Lower lobe of right lung (tissue), 2 donors: Measurements from ENCODE around the gene LCORL. TPM values are rescaled to one million over a fixed set of nuclear protein-coding genes. Genes with fewer than 3 reads are reported as not detected.

Source experiments
- ATAC-seq, 2 donors: fragments of 200-7000 bp; cut with Tn5 transposase; one replicate each; pipeline ENCODE4 v1.9.1; 2020 to 2022; ENCODE audit warnings: mild to moderate bottlenecking in 2 of 2, moderate library complexity in 2 of 2
- DNase-seq: peaks from one replicate; pipeline ENCODE4 v3.0.0-alpha.2; 2020
- H3K27ac ChIP-seq: fragments of 200-600 bp; one replicate; pipeline ENCODE4 v1.8.0; 2022
- H3K27me3 ChIP-seq: fragments of 200-600 bp; one replicate; pipeline ENCODE4 v1.8.0; 2022; ENCODE audit warnings: low read depth
- H3K36me3 ChIP-seq: fragments of 200-600 bp; one replicate; pipeline ENCODE4 v1.8.0; 2022; ENCODE audit warnings: mild to moderate bottlenecking
- H3K4me1 ChIP-seq: fragments of 200-600 bp; one replicate; pipeline ENCODE4 v1.8.0; 2022
- H3K4me3 ChIP-seq: fragments of 200-600 bp; one replicate; pipeline ENCODE4 v1.8.0; 2022; ENCODE audit warnings: mild to moderate bottlenecking
- H3K9me3 ChIP-seq: fragments of 200-600 bp; one replicate; pipeline ENCODE4 v1.8.0; 2022
- intact Hi-C: fragments of 100-400 bp; cut with DNase I; formaldehyde crosslinking; loops from one replicate; pipeline ENCODE4 v1.11.0; 2022
- total RNA-seq: library from RNA; stranded (reverse); fragmentation: NEBNext Ultra II Directional; extraction: Animal tissue kit (Norgen Biotek cat#: 25700); gene quantifications from one replicate; pipeline ENCODE4 v1.2.1, GENCODE V29; 2021
- TF ChIP-seq, protein P1 (sequence below): fragments of 200-600 bp; IDR thresholded peaks from one replicate; pipeline ENCODE4 v1.8.0; 2022; ENCODE audit warnings: antibody characterized with exemption, mild to moderate bottlenecking
- donor health status: DM: no; HTN: yes; CAD: no; lungs with severe emphysema.

The LCORL gene
- total RNA-seq, 1 donor from 2014 or later: 13.6 TPM

DNA sequence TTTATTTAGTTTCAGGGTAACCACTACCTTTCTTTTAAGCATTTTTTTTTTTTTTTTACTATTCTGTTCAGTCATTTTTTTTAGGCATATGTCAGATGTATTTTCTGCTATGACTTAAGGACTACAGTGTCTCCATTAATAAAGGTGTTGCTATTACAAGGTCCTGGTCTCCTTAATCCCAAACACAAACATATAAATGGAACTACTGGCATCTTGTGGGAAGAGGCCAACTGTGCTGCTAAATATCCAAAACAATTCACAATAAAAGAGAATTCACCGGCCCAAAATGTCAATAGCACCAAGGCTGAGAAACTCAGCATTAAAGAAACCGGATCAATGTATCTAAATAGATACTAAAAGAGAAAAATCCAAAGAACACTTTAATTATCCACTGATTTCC lies 26.4 kb downstream of the LCORL start:
- intact Hi-C loops: no loop called here

GRCh38 chr4:17985832-17986231 lies 35.7 kb downstream of the LCORL start:
- H3K4me1 ChIP-seq: no peaks in the 10 kb centered on the region

More for the DNA sequence above, 26.4 kb downstream of the LCORL start:
- Histone ChIP-seq H3K27ac (no peak overlapping the region), H3K36me3 (no peaks in the 10 kb centered on the region), H3K27me3 (no peaks in the 10 kb centered on the region), H3K9me3 (no peaks in the 10 kb centered on the region), H3K4me3 (no peak overlapping the region), H3K4me1 (no peaks in the 10 kb centered on the region)
- ATAC-seq (no peak), DNase-seq (no peak)
- TF ChIP-seq, protein P1, sequence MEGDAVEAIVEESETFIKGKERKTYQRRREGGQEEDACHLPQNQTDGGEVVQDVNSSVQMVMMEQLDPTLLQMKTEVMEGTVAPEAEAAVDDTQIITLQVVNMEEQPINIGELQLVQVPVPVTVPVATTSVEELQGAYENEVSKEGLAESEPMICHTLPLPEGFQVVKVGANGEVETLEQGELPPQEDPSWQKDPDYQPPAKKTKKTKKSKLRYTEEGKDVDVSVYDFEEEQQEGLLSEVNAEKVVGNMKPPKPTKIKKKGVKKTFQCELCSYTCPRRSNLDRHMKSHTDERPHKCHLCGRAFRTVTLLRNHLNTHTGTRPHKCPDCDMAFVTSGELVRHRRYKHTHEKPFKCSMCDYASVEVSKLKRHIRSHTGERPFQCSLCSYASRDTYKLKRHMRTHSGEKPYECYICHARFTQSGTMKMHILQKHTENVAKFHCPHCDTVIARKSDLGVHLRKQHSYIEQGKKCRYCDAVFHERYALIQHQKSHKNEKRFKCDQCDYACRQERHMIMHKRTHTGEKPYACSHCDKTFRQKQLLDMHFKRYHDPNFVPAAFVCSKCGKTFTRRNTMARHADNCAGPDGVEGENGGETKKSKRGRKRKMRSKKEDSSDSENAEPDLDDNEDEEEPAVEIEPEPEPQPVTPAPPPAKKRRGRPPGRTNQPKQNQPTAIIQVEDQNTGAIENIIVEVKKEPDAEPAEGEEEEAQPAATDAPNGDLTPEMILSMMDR: no peak

DNA sequence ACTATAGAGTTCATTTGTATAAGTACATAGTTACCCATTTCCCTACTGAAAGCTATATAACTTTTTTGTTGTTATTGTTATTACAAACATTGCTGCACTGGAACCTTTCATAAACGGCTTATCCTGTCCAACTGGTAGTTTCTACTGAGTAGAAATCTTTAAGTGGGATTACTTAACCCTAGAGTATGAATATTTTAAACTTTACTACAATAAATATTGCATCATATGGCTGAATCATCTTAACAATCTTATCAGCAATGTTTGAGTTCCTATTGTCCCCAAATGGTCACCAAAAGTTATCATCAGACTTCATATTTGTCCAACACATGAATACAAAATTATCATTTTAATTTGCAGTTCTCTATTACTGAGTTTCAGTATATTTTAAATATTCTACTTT lies 40.5 kb downstream of the LCORL start:
- DNase-seq (no peak), ATAC-seq (no peak)
- intact Hi-C loops: no loop called here
- no peak overlapping the region for H3K27ac ChIP-seq
- TF ChIP-seq, protein P1: no peak
- no peaks in the 10 kb centered on the region for H3K27me3 ChIP-seq
- peaks cover 4% of the 10 kb centered on the region for H3K9me3 ChIP-seq
- H3K36me3 ChIP-seq: no peaks in the 10 kb centered on the region
- no peak overlapping the region for H3K4me3 ChIP-seq
- no peaks in the 10 kb centered on the region for H3K4me1 ChIP-seq

More at GRCh38 chr4:17985832-17986231, 35.7 kb downstream of the LCORL start:
- ATAC-seq (no peak), DNase-seq (no peak)
- Histone ChIP-seq H3K36me3 (no peaks in the 10 kb centered on the region), H3K9me3 (peaks cover 9% of the 10 kb centered on the region), H3K27me3 (no peaks in the 10 kb centered on the region), H3K4me3 (no peak overlapping the region), H3K27ac (no peak overlapping the region)
- TF ChIP-seq, protein P1: no peak
- intact Hi-C loops: no loop called here

GRCh38 chr4:17968721-17969120 lies 52.8 kb downstream of the LCORL start:
- H3K36me3 ChIP-seq: no peaks in the 10 kb centered on the region
- H3K9me3 ChIP-seq: no peaks in the 10 kb centered on the region
- intact Hi-C loops: no loop called here
- H3K27me3 ChIP-seq: no peaks in the 10 kb centered on the region
- DNase-seq (no peak), ATAC-seq (no peak)
- H3K4me1 ChIP-seq: no peaks in the 10 kb centered on the region
- H3K27ac ChIP-seq: no peak overlapping the region
- H3K4me3 ChIP-seq: no peak overlapping the region
- TF ChIP-seq, protein P1: no peak

DNA sequence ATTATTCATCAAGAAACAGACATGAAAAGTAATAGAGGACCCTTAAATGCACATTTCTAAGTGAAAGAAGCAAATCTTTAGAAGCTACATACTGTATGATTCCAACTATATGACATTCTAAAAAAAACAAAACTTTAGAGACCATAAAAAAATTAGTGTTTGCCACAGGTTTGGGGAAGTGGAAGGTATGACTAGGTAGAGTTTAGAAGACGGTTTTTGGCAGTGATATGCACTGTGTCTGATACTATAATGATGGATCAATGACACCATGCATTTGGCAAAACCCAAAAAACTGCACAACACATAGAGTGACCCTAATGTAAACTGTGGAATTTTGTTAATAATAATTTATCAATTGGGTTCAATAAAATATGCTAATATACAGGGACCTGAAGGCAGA lies 54.5 kb downstream of the LCORL start:
- DNase-seq: no peak
- H3K4me1 ChIP-seq: no peaks in the 10 kb centered on the region

More for the DNA sequence above, 54.5 kb downstream of the LCORL start:
- no peaks in the 10 kb centered on the region for H3K9me3 ChIP-seq
- intact Hi-C loops: no loop called here
- TF ChIP-seq, protein P1: no peak
- no peaks in the 10 kb centered on the region for H3K36me3 ChIP-seq
- no peak overlapping the region for H3K27ac ChIP-seq
- ATAC-seq: no peak
- no peaks in the 10 kb centered on the region for H3K27me3 ChIP-seq
- H3K4me3 ChIP-seq: no peak overlapping the region
